ENCODE data around the gene TMEM229B. TPM values are rescaled to one million over a fixed set of nuclear protein-coding genes. Genes with fewer than 3 reads are reported as not detected.

Gene TMEM229B
- polyA plus RNA-seq, 1 of the 3 experiments (the other 2 are of a cell fraction) = 0.16 TPM

DNA sequence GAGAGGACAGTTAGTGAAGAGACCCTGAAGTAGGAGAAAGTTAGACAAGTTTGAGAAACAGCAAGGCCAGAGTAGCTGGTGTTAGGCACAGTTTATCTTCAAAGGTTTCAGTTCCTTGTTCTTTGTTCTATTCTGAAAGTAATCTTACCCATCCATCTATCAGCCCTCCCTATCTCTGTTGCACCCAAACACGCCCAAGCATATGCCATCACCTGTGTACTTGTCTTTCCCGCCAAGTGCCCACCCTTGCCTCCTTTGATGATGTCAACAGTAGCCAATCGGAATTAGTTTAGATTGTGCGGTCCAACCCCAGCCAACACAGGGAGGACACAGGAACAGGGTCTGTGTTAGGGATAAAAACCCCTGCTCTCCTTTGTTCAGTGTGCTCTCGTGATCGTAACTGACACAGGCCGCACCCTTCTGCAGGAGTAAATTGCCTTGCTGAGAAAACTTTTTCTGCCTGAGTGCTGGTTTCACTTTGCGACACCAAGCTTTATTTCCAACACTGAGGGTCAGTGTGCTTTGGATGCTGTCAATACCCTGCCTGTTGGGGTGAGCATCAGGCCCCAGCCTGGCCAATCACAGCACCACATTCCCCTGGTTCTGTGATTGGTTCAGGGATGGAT, 4.7 kb upstream of the TMEM229B start:
- Histone ChIP-seq H3F3A (replicated peaks; ENCODE audit: insufficient read depth) (no peaks in the 10 kb centered on the region), H3K4me1 (ENCODE audit: control insufficient read depth in 1 of 2, insufficient read depth in 2 of 2, low read depth in 1 of 2, low read length in 1 of 2) (peaks cover 0 to 15% of the 10 kb centered on the region in 2 experiments; a peak in 1 of 4 replicates), H3K79me2 (ENCODE audit: insufficient read depth) (no peaks in the 10 kb centered on the region), H2AFZ (ENCODE audit: low read depth) (no peak overlapping the region), H3K27me3 (ENCODE audit: insufficient read depth) (no peaks in the 10 kb centered on the region; the same call in 1 of the 2 replicates), H3K36me3 (replicated peaks in 1 of 2; ENCODE audit: control insufficient read depth in 1 of 2, insufficient read depth in 2 of 2, low read length in 1 of 2) (no peaks in the 10 kb centered on the region), H3K9me3 (no peaks in the 10 kb centered on the region), H3K4me2 (no peak overlapping the region), H3K27ac (ENCODE audit: low read depth in 2 of 2, low read length in 1 of 2) (no peak overlapping the region), H3K9me2 (no peaks in the 10 kb centered on the region), H4K20me1 (ENCODE audit: insufficient read depth) (no peaks in the 10 kb centered on the region), H3K4me3 (ENCODE audit: low read depth in 2 of 2, low read length in 1 of 2) (no peak overlapping the region), H3K9ac (no peak overlapping the region)
- DNase-seq = no peak
- TF ChIP-seq POLR2AphosphoS5 (IDR thresholded peaks at IDR 0.05; ENCODE audit: low read depth, low read length) = no peak
- no peak for TF ChIP-seq FOSL2 (IDR thresholded peaks at IDR 0.05; ENCODE audit: borderline replicate concordance, low read depth)
- no peak for TF ChIP-seq TEAD4 (IDR thresholded peaks at IDR 0.05; ENCODE audit: borderline replicate concordance, insufficient read depth)
- TF ChIP-seq SMC3 (IDR thresholded peaks at IDR 0.05; ENCODE audit: low read depth, low read length) = no peak
- WGBS (ENCODE audit: low lambda C conversion rate) = 79% methylated on average over 8 of the region's 8 CpGs
- POLR2A ChIA-PET = no interaction called here
- CTCF ChIA-PET = interaction anchor here (1.0 to 3.3 kb wide), 4 partner anchors 34 to 212 kb away, joined by 3 to 18 read pairs (median 6); no protein-coding TSS in a partner anchor

GRCh38 chr14:67492538-67492937, 4.0 kb upstream of the TMEM229B start:
- Histone ChIP-seq H3K4me1 (ENCODE audit: control insufficient read depth in 1 of 2, insufficient read depth in 2 of 2, low read depth in 1 of 2, low read length in 1 of 2) (peaks cover 0 to 15% of the 10 kb centered on the region in 2 experiments; a peak in 1 of 4 replicates), H3K27me3 (ENCODE audit: insufficient read depth) (no peaks in the 10 kb centered on the region; the same call in 1 of the 2 replicates), H3K79me2 (ENCODE audit: insufficient read depth) (no peaks in the 10 kb centered on the region), H3K9me3 (no peaks in the 10 kb centered on the region), H3K9ac (no peak overlapping the region), H2AFZ (ENCODE audit: low read depth) (no peak overlapping the region), H3K4me2 (no peak overlapping the region), H3F3A (replicated peaks; ENCODE audit: insufficient read depth) (no peaks in the 10 kb centered on the region), H3K4me3 (ENCODE audit: low read depth in 2 of 2, low read length in 1 of 2) (no peak overlapping the region), H3K9me2 (no peaks in the 10 kb centered on the region), H3K27ac (ENCODE audit: low read depth in 2 of 2, low read length in 1 of 2) (peak overlapping the region in 1 of 2 experiments; percentile 39; a peak in 2 of 4 replicates), H4K20me1 (ENCODE audit: insufficient read depth) (no peaks in the 10 kb centered on the region), H3K36me3 (replicated peaks in 1 of 2; ENCODE audit: control insufficient read depth in 1 of 2, insufficient read depth in 2 of 2, low read length in 1 of 2) (no peaks in the 10 kb centered on the region)
- 72% methylated on average over 2 of the region's 3 CpGs for WGBS (ENCODE audit: low lambda C conversion rate)
- TF ChIP-seq JUND (IDR thresholded peaks at IDR 0.05) (no peak), SMC3 (IDR thresholded peaks at IDR 0.05; ENCODE audit: low read depth, low read length) (no peak), MAX (IDR thresholded peaks at IDR 0.05; ENCODE audit: low read depth) (no peak), MEF2A (IDR thresholded peaks at IDR 0.05; ENCODE audit: borderline replicate concordance, low read depth) (no peak), MXI1 (IDR thresholded peaks at IDR 0.05; ENCODE audit: low read depth, low read length) (no peak), RCOR1 (IDR thresholded peaks at IDR 0.05; ENCODE audit: low read length) (no peak), SIN3A (IDR thresholded peaks at IDR 0.05; ENCODE audit: borderline replicate concordance, low read depth, low read length) (no peak)
- TF ChIP-seq, protein P1, sequence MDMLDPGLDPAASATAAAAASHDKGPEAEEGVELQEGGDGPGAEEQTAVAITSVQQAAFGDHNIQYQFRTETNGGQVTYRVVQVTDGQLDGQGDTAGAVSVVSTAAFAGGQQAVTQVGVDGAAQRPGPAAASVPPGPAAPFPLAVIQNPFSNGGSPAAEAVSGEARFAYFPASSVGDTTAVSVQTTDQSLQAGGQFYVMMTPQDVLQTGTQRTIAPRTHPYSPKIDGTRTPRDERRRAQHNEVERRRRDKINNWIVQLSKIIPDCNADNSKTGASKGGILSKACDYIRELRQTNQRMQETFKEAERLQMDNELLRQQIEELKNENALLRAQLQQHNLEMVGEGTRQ (IDR thresholded peaks at IDR 0.05; ENCODE audit: borderline replicate concordance, low read depth, low read length) = no peak
- TF ChIP-seq, protein P2, sequence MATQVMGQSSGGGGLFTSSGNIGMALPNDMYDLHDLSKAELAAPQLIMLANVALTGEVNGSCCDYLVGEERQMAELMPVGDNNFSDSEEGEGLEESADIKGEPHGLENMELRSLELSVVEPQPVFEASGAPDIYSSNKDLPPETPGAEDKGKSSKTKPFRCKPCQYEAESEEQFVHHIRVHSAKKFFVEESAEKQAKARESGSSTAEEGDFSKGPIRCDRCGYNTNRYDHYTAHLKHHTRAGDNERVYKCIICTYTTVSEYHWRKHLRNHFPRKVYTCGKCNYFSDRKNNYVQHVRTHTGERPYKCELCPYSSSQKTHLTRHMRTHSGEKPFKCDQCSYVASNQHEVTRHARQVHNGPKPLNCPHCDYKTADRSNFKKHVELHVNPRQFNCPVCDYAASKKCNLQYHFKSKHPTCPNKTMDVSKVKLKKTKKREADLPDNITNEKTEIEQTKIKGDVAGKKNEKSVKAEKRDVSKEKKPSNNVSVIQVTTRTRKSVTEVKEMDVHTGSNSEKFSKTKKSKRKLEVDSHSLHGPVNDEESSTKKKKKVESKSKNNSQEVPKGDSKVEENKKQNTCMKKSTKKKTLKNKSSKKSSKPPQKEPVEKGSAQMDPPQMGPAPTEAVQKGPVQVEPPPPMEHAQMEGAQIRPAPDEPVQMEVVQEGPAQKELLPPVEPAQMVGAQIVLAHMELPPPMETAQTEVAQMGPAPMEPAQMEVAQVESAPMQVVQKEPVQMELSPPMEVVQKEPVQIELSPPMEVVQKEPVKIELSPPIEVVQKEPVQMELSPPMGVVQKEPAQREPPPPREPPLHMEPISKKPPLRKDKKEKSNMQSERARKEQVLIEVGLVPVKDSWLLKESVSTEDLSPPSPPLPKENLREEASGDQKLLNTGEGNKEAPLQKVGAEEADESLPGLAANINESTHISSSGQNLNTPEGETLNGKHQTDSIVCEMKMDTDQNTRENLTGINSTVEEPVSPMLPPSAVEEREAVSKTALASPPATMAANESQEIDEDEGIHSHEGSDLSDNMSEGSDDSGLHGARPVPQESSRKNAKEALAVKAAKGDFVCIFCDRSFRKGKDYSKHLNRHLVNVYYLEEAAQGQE (IDR thresholded peaks at IDR 0.05; ENCODE audit: low read depth, low read length) = no peak
- DNase-seq = no peak
- ChIA-PET CTCF (interaction anchor here (1.0 to 3.3 kb wide), 4 partner anchors 35 to 212 kb away, joined by 3 to 18 read pairs (median 8); no protein-coding TSS in a partner anchor), POLR2A (no interaction called here)

All from SK-N-SH (cell line).